Measurements from ENCODE around the gene SLFN5. TPM values are rescaled to one million over a fixed set of nuclear protein-coding genes. Genes with fewer than 3 reads are reported as not detected.

SLFN5 gene
- total RNA-seq, 1 experiment from 2014 or later = 133 TPM

DNA sequence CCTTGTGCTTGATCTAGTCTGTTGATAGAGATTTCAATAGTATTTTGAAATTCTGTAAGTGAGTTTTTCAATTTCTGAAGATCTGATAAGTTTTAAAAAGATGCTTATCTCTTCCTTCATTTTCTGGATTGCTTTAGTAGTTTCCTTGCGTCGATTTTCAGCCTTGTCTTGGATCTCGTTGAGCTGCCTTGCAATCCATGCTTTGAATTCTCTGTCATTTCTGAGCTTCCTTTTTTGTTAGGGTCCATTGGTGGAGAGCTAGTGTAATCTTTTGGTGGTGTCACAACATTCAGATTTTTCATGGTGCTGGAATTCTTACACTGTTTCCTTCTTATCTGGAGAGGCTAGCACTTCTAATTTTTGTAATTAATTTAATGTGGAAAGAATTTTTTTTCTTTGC lies 69.5 kb downstream of the SLFN5 start:
- Mint-ChIP-seq H3K9me3 (ENCODE audit: unreplicated experiment) (no peaks in the 10 kb centered on the region), H3K4me3 (ENCODE audit: unreplicated experiment) (no peak overlapping the region), H3K4me1 (ENCODE audit: insufficient read depth, unreplicated experiment) (peaks cover 14% of the 10 kb centered on the region), H3K36me3 (ENCODE audit: insufficient read depth, unreplicated experiment) (no peaks in the 10 kb centered on the region), H3K27ac (ENCODE audit: low read depth, unreplicated experiment) (no peak overlapping the region), H3K27me3 (ENCODE audit: insufficient read depth, unreplicated experiment) (peaks cover 81% of the 10 kb centered on the region)
- DNase-seq (ENCODE audit: unreplicated experiment) = no peak
- intact Hi-C loops (cut with micrococcal nuclease) = loop anchor here (1.0 to 10.0 kb wide), 5 partner anchors 68 to 432 kb away; partner anchors contain the start of gene SLFN5
- no TSS peak for BruUV-seq (replicated peaks)
- ChIA-PET POLR2A (interaction anchor here (0.6 kb wide), 1 partner anchor 196 kb away, joined by 3 read pairs; no protein-coding TSS in a partner anchor), CTCF (interaction anchor here (0.5 to 11.1 kb wide), 42 partner anchors 8 to 1242 kb away, joined by 3 to 394 read pairs (median 4); partner anchors contain the start of gene SLFN12L)
- no peak for TF ChIP-seq CTCF (IDR thresholded peaks at IDR 0.05; ENCODE audit: unreplicated experiment)

GRCh38 chr17:35312790-35313711 lies 70.2 kb downstream of the SLFN5 start:
- no TSS peak for BruUV-seq (replicated peaks)
- Mint-ChIP-seq H3K4me1 (ENCODE audit: insufficient read depth, unreplicated experiment) (peaks cover 14% of the 10 kb centered on the region), H3K36me3 (ENCODE audit: insufficient read depth, unreplicated experiment) (no peaks in the 10 kb centered on the region), H3K27ac (ENCODE audit: low read depth, unreplicated experiment) (no peak overlapping the region), H3K27me3 (ENCODE audit: insufficient read depth, unreplicated experiment) (peaks cover 81% of the 10 kb centered on the region), H3K4me3 (ENCODE audit: unreplicated experiment) (no peak overlapping the region), H3K9me3 (ENCODE audit: unreplicated experiment) (no peaks in the 10 kb centered on the region)
- TF ChIP-seq CTCF (IDR thresholded peaks at IDR 0.05; ENCODE audit: unreplicated experiment) = peak; percentile 77
- ChIA-PET CTCF (interaction anchor here (0.5 to 11.1 kb wide), 57 partner anchors 9 to 870 kb away, joined by 3 to 394 read pairs (median 3); partner anchors contain the start of gene SLFN12L), POLR2A (interaction anchor here (0.6 to 2.4 kb wide), 3 partner anchors 70 to 215 kb away, joined by 3 to 6 read pairs (median 3); partner anchors contain the start of gene SLFN5)
- intact Hi-C loops (cut with micrococcal nuclease) = loop anchor here (1.0 to 10.0 kb wide), 5 partner anchors 68 to 432 kb away; partner anchors contain the start of gene SLFN5
- peak; percentile 77 for DNase-seq (ENCODE audit: unreplicated experiment)

GRCh38 chr17:35313875-35314409 lies 71.1 kb downstream of the SLFN5 start:
- H3K27ac Mint-ChIP-seq (ENCODE audit: low read depth, unreplicated experiment) = no peak overlapping the region
- peaks cover 14% of the 10 kb centered on the region for H3K4me1 Mint-ChIP-seq (ENCODE audit: insufficient read depth, unreplicated experiment)
- peak; percentile 26 for DNase-seq (ENCODE audit: unreplicated experiment)
- no TSS peak for BruUV-seq (replicated peaks)
- H3K4me3 Mint-ChIP-seq (ENCODE audit: unreplicated experiment) = no peak overlapping the region
- TF ChIP-seq CTCF (IDR thresholded peaks at IDR 0.05; ENCODE audit: unreplicated experiment) = no peak
- peaks cover 81% of the 10 kb centered on the region for H3K27me3 Mint-ChIP-seq (ENCODE audit: insufficient read depth, unreplicated experiment)
- intact Hi-C loops (cut with micrococcal nuclease) = loop anchor here (10.0 kb wide), 2 partner anchors 69 to 431 kb away; partner anchors contain the start of gene SLFN5
- ChIA-PET CTCF (interaction anchor here (0.7 to 11.1 kb wide), 17 partner anchors 13 to 418 kb away, joined by 3 to 394 read pairs (median 3); partner anchors contain the start of gene SLFN12L), POLR2A (interaction anchor here (2.4 to 2.7 kb wide), 2 partner anchors 71 to 119 kb away, joined by 6 to 16 read pairs; partner anchors contain the start of genes SLFN12 and SLFN5)
- no peaks in the 10 kb centered on the region for H3K36me3 Mint-ChIP-seq (ENCODE audit: insufficient read depth, unreplicated experiment)
- no peaks in the 10 kb centered on the region for H3K9me3 Mint-ChIP-seq (ENCODE audit: unreplicated experiment)

Data from MCF 10A (cell line).